ENCODE measurements around the gene ARHGAP22.
A peak's percentile ranks its signal among the peaks of the same experiment; 100 is the strongest.

The ARHGAP22 gene

DNA sequence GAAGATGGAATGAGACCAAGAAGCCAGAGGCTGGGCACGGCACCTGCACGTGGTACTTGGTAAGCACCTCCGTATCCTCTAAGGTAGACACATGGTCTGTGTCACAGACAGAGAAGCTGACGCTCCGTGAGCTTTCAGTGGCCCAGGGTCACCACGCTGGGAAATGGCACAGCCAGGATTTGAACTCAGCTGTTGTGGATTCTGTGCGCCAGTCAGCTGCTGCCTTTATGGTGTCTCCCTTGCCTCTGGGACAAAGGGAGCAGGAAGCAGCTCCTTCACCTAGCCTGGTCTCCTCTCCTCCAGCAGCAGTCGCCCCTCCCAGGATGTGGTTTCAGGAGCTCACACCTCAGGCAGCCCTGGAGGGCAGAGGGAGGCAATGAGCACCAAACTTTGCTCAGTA, 110.8 kb downstream of the ARHGAP22 start:
- Mint-ChIP-seq H3K4me1 (peaks cover 17% of the 10 kb centered on the region), H3K36me3 (no peaks in the 10 kb centered on the region), H3K27ac (no peak overlapping the region), H3K4me3 (no peak overlapping the region), H3K9me3 (no peaks in the 10 kb centered on the region), H3K27me3 (peaks cover 52% of the 10 kb centered on the region)
- no peak for ATAC-seq

DNA sequence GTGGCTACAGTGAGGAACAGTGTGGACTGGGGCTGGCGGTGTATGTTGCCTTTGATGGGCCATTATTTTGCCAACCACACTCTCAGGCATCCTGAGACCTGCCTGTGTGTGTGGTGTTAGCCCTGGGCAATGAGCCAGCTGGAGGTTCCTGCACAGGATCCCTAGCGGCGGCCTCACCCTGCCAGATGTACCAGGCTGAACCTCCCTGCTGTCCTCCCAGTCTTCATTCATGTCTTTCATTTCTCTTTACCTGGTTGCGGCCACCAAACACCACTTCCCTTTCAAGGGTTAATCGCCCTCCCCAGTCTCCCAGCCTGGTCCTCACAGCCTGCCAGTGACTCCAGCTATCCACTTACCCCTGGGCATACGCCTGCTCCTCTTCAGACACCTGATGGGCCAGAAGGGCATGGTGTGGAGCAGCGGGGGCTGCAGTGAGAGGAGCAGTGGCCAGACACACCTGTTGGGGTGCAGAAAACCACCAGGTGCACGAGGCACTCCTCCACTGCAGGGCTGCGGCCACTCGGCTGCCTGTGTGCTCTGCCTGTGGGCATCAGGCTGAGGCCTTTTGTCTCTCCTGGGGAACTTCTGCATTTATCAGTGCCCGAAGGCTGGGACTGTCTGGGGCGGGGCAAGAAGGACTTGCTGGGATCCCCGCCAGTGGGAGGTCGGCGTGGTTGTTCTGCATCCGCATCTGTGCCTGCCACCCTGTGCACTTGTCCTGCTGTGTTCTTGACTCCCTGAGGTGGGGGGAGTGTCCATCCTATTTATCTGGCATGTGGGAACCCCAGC, 111.6 kb downstream of the ARHGAP22 start:
- H3K4me3 Mint-ChIP-seq = no peak overlapping the region
- peak; percentile 63 for ATAC-seq
- H3K4me1 Mint-ChIP-seq = peaks cover 17% of the 10 kb centered on the region
- H3K36me3 Mint-ChIP-seq = no peaks in the 10 kb centered on the region
- H3K27ac Mint-ChIP-seq = no peak overlapping the region
- H3K27me3 Mint-ChIP-seq = peaks cover 56% of the 10 kb centered on the region
- H3K9me3 Mint-ChIP-seq = no peaks in the 10 kb centered on the region

GRCh38 chr10:48492201-48492600, 112.7 kb downstream of the ARHGAP22 start:
- Mint-ChIP-seq H3K36me3 (peaks cover 2% of the 10 kb centered on the region), H3K9me3 (peaks cover 2% of the 10 kb centered on the region), H3K27ac (no peak overlapping the region), H3K27me3 (peaks cover 56% of the 10 kb centered on the region), H3K4me1 (peaks cover 17% of the 10 kb centered on the region), H3K4me3 (no peak overlapping the region)
- ATAC-seq = no peak

DNA sequence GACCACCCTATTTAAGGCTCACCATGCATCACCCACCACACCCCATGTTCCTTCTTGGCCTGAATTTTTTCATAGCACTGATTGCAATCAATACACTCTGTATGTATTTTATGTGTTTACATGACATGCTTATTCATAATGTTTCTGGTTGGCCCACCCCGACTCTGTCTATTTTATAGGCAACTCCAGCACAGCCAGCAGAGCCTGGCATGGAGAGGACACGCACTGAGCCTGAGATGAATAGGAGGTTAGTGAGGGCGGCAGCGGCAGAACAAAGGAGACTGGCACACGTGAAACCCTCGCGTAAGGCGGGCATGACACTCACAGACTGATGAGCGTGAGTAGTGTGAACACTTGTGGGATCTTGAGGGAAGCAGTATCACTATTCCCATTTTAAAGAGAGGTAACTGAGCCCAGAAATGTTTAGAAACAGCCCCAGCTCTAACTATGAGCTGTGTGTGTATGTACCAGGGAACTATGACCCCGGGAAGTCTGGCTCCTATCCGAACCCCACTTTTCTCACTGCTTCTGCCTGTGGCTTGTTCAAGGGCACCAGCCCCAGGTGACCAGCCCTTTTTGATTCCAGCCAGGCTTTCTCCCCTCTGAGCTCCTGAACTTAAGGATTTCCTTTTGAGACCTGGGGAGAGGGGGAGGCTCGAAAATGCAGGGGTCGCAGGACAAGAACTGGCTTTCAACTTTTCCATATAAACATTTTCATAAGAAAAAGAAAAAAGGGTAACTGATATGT, 113.3 kb downstream of the ARHGAP22 start:
- Mint-ChIP-seq H3K36me3 (peaks cover 6% of the 10 kb centered on the region), H3K27me3 (peaks cover 55% of the 10 kb centered on the region), H3K4me1 (peaks cover 17% of the 10 kb centered on the region), H3K27ac (no peak overlapping the region), H3K4me3 (no peak overlapping the region), H3K9me3 (peaks cover 3% of the 10 kb centered on the region)
- ATAC-seq = no peak

DNA sequence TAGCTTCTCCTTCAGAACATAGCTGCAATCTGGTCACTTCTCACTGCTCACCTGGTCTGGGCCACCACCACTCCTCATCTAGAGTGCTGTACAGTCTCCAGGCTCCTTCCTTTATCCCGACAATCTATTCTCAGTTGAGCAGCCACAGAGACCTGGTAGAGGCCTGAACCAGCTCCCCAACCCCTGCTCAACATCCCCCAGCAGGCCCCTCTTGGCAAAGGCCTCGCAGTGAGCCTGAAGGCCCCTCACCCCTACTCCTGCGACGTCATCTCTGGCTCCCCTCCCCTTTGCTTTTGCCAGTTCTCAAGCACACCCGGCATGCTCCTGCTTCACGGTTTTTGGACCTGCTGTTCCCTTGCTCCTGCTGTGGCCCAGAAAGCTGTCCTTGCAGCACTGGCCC, 113.9 kb downstream of the ARHGAP22 start:
- Mint-ChIP-seq H3K36me3 (peaks cover 6% of the 10 kb centered on the region), H3K27ac (no peak overlapping the region), H3K9me3 (peaks cover 3% of the 10 kb centered on the region), H3K4me3 (no peak overlapping the region), H3K4me1 (peaks cover 17% of the 10 kb centered on the region), H3K27me3 (peaks cover 58% of the 10 kb centered on the region)
- ATAC-seq = no peak

DNA sequence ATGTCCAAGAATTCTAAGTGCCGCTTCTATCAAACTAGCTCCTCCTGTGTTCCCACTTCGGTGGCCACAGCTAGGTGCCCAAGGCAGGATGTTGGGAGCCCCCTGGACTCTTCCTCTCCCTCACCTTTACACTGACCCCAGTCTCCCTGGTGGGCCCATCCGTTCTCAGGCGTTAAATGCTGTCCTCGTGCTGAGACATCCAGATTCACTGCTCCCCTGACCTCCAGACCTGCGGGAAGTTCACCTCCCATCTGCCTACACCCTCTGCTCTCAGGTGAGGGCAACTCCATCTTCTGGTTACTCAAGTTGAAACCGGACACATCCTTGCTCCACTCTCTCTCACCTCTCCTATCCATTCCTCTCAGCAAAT, 114.3 kb downstream of the ARHGAP22 start:
- no peak for ATAC-seq
- Mint-ChIP-seq H3K27ac (no peak overlapping the region), H3K36me3 (peaks cover 6% of the 10 kb centered on the region), H3K9me3 (peaks cover 3% of the 10 kb centered on the region), H3K4me3 (no peak overlapping the region), H3K4me1 (peaks cover 17% of the 10 kb centered on the region), H3K27me3 (peaks cover 62% of the 10 kb centered on the region)

DNA sequence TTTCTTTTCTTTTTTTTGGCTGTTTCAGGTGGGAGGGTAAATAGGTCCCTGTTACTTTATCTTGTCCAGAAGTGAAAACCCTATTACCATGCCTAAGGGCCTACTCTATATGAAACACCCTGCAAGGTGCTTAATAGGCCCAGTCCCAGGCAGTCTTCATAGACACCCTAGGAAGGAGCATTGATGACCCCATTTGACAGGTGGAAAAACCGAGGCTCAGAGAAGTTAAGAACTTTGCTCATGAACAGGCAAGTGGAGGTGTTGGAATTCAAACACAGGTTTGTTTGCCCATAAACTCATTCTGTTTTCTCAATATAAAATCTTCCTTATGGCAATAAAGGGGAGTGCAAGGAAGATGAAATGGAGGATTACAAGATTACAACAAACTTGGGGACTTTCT, 115.8 kb downstream of the ARHGAP22 start:
- Mint-ChIP-seq H3K36me3 (peaks cover 6% of the 10 kb centered on the region), H3K4me1 (peaks cover 10% of the 10 kb centered on the region), H3K4me3 (no peak overlapping the region), H3K27ac (no peak overlapping the region), H3K27me3 (peaks cover 61% of the 10 kb centered on the region), H3K9me3 (peaks cover 3% of the 10 kb centered on the region)
- ATAC-seq = no peak

DNA sequence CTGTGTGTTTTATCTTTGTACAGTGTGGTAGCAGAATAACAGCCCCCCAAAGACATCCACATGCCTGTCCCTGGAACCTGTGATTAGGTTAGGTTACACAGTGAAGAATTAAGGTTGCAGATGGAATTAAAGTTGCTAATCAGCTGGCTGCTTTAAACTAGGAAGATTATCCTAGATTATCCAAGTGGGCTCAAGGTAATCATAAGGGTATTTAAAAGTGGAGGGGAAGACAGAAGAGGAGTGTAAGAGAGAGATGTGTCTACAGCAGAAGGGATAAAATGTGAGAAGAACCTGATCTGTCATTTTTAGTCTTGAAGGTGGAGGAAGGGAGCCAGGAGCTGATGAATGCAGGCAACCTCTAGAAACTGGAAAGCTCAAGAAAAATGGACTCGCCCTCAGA, 117.6 kb downstream of the ARHGAP22 start:
- Mint-ChIP-seq H3K36me3 (peaks cover 6% of the 10 kb centered on the region), H3K27ac (no peak overlapping the region), H3K9me3 (peaks cover 3% of the 10 kb centered on the region), H3K27me3 (peaks cover 51% of the 10 kb centered on the region), H3K4me3 (no peak overlapping the region), H3K4me1 (no peaks in the 10 kb centered on the region)
- ATAC-seq = no peak

GRCh38 chr10:48485711-48486110, 119.2 kb downstream of the ARHGAP22 start:
- H3K36me3 Mint-ChIP-seq = peaks cover 6% of the 10 kb centered on the region
- no peak for ATAC-seq
- H3K9me3 Mint-ChIP-seq = peaks cover 3% of the 10 kb centered on the region
- H3K4me1 Mint-ChIP-seq = no peaks in the 10 kb centered on the region
- no peak overlapping the region for H3K4me3 Mint-ChIP-seq
- H3K27me3 Mint-ChIP-seq = peaks cover 46% of the 10 kb centered on the region
- no peak overlapping the region for H3K27ac Mint-ChIP-seq

- Mint-ChIP-seq H3K27ac (no peak overlapping the region), H3K4me1 (no peaks in the 10 kb centered on the region), H3K4me3 (no peak overlapping the region), H3K27me3 (peaks cover 49% of the 10 kb centered on the region), H3K36me3 (peaks cover 6% of the 10 kb centered on the region), H3K9me3 (peaks cover 3% of the 10 kb centered on the region)
- no peak for ATAC-seq
These were observed 120.0 kb downstream of the ARHGAP22 start for GRCh38 chr10:48484911-48485310.

- Mint-ChIP-seq H3K4me3 (no peak overlapping the region), H3K27ac (no peak overlapping the region), H3K4me1 (no peaks in the 10 kb centered on the region), H3K9me3 (peaks cover 1% of the 10 kb centered on the region), H3K27me3 (peaks cover 51% of the 10 kb centered on the region), H3K36me3 (peaks cover 4% of the 10 kb centered on the region)
- no peak for ATAC-seq
These were observed 122.7 kb downstream of the ARHGAP22 start for GRCh38 chr10:48482207-48482606.

DNA sequence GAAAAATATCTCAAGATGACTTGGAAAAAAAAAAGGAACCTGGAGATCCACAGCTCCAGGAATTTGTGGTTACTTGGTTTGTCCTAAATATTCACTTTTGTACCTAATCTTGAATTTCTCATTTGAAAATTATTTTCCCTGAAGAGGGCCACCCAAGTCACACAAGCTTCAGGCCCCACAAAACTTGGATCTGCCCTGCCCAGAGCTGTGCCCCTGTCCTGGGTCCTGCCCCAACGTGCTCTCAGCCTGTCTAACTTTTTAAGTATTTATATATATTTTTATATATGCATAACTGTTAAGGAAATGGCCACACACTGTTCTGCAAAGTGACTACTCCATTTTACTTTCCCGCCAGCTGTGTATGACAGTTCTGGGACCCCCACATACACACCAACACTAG, 123.5 kb downstream of the ARHGAP22 start:
- Mint-ChIP-seq H3K4me1 (no peaks in the 10 kb centered on the region), H3K36me3 (no peaks in the 10 kb centered on the region), H3K27me3 (peaks cover 54% of the 10 kb centered on the region), H3K9me3 (no peaks in the 10 kb centered on the region), H3K4me3 (no peak overlapping the region), H3K27ac (no peak overlapping the region)
- ATAC-seq = no peak

DNA sequence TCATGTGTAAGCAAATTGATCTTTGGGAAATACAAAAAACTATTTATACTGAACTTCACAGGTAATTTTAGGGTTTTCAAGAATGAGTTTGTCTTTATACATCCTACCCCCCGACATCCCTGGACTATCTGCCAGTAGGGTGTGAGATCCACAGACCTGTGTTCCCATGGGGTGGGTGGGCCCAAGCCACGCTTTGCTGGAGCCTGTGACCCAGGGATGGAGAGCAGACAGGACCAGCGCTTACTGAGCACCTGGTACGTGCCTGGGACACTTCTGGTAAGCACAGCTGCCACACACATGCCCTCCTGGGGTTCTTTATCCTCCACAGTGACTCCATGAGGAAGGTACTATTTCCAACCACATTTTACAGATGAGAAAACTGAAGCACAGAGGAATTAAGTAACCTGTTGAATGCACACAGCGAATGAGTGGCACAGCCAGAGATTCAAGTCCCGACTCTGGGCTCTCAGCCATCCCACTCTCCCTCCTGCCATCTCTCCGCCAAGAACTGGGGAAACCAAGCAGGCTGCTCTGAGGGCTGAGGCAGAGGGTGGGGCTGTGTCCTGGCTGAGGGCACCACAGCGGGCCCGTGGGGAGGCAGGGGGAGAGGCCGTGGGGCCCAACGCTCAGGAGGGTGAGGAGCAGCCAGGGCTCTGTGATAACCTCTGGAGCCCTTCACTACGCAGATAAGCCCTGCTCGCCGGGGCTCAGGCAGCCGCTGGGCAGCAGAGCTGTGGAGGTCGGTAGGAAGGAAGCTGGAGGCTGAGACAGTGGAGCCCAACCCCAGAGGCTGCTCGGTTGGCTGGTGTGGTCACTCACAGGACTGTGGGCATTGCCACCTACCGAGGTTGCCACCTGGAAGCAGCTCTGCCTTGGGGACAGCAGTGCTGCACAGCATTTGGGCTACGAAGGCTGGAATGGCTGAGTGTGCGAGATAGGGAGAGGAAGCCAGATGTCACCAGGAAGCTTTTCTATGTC, 124.2 kb downstream of the ARHGAP22 start:
- ATAC-seq = peak; percentile 17
- Mint-ChIP-seq H3K36me3 (no peaks in the 10 kb centered on the region), H3K9me3 (no peaks in the 10 kb centered on the region), H3K27me3 (peaks cover 55% of the 10 kb centered on the region), H3K4me3 (no peak overlapping the region), H3K27ac (no peak overlapping the region), H3K4me1 (no peaks in the 10 kb centered on the region)

- H3K36me3 Mint-ChIP-seq = no peaks in the 10 kb centered on the region
These were observed 125.7 kb downstream of the ARHGAP22 start for GRCh38 chr10:48478980-48479811.

More at GRCh38 chr10:48478980-48479811, 125.7 kb downstream of the ARHGAP22 start:
- peaks cover 50% of the 10 kb centered on the region for H3K27me3 Mint-ChIP-seq
- no peak for ATAC-seq
- H3K4me3 Mint-ChIP-seq = no peak overlapping the region
- H3K9me3 Mint-ChIP-seq = no peaks in the 10 kb centered on the region
- H3K4me1 Mint-ChIP-seq = no peaks in the 10 kb centered on the region
- H3K27ac Mint-ChIP-seq = no peak overlapping the region

Measured in stimulated activated memory B cell treated with anti-CD40 and anti-IgM and Interleukin-4, amounts not matched to agents 10 μg/mL and 1 μg/mL and 100 μg/mL, for 72 hours (primary cell).